GM21390 (cell line): ENCODE results near the gene AHNAK.
"Not testable (repeated sequence)": the region's sequence is repeated elsewhere in the genome, so short reads cannot be mapped to it uniquely, and the experiment has no call there.

Experiments
- ATAC-seq: cut with Tn5 transposase; IDR thresholded peaks from one replicate; pipeline ENCODE4 v1.9.1; 2021; ENCODE audit not compliant: unreplicated experiment

Gene AHNAK

DNA sequence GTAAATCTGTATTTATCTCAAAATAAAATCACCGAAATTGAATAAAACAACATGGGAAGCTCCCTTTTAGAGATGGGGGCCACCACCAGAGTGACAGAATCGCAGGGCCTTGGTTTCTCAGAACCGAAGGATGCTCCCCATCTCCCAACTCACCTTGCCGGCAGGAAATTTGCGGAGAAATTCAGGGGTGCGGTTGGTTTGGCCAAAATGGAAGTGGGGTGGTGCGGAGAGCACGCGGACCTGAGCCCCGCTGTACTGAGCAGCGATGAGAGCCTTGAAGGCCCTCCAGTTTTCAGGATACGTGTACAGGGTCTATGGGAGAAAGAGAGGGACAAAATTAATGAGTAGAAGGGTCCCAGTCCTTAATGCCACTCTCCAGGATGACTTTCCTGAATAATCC is 25.8 kb upstream of the AHNAK start:
- no peak for ATAC-seq

DNA sequence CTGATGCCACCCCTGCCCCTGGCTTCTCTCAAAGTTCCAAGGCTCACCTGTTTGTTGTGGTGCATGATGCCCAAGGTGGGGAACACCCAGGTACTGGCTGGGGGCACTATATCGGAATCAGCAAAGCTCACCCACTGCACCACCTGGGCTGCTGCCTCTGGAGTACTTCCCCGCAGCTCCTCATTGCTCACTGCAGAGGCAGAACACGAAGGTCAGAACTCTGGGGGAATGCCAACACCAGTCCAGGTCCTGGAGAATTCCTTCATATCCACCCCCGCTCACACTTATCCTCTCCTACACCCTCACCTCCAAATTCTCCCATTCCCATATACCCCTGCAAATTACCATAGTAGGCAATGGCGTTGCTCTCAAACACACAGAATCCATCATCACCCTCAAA is 24.9 kb upstream of the AHNAK start:
- ATAC-seq: not testable (repeated sequence)

DNA sequence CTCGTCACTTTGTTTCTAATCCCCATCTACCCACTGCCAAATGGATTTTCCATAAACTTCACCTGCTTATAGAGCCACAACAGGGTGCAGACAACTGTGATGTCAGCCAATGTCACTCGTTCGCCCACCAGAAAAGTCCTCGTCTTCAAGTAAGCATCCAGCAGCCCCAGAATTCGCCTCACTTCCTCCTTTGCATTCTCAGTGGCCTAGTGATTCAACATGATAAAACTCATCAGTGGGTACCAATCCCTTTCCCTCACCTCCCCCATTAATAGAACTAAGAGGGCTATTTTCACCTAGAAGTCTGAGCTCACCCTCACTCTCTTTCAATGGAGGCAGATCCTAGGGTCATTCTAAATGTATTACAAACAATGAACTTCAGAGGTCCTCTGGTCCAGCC is 24.3 kb upstream of the AHNAK start:
- not testable (repeated sequence) for ATAC-seq

DNA sequence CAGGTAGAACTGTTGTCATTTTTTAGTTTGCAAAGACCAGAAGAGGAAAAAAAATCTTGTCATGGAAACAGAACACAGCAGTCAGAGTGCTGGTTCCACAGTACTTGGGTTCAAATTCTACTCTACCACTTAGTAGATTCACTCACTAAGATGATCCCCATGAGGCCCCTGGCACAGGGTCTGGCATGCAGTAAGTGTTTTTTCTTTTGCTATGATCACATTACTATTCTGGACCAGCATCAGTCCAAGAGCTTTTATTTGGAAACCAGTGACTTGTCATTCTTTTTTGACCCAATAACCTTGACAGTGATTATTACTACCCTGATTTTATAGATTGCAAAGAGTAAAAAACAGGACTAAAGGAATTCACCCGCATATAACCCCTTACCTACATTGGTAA is 23.0 kb upstream of the AHNAK start:
- ATAC-seq: no peak

DNA sequence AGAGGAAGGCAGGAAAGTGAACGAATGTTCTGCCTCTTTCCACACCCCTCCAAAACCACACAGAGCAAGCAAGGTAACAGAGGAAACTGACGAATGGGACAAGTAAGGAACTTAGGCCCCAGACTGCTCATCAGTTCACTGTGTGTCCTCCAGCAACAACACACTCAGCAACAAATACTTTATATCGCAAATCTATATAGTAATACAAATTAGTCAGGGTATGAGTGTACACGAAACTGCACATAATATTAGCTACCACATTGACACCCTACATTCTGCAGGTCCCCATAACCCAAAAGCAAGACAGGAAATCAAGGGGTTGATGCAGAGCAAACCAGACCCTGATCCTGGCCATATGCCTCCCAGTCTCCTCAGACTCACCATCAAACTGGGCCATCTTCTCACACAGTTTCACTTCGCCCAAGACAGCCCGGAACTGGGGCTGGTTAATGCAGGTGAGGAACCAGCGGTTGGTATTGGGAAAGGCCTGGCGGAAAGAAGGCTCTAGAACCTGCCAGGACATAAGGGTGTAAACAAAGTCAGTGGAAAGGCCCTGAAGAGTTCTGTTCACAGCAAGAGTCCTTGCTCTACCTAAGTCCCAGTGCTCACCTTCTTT is 20.5 kb upstream of the AHNAK start:
- peak; percentile 53 for ATAC-seq

DNA sequence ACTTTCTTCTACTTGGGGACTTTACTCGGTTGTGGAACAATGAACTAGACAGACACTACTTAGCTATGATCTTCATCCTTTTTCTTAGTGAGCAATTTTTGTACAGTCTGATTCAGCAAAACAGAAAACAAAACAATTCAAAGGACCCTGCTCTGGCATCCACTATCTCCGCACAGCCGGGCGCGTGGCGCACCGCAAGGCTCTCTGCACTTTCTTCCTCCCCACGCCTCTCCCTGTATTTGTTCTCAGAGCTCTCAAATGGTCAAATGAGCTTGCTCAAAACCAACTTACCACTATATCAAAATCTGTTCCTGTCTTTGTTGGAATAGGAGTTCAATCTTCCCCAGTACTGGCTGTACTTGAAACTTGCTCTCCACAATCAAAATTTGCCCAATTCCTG is 19.6 kb upstream of the AHNAK start:
- no peak for ATAC-seq

DNA sequence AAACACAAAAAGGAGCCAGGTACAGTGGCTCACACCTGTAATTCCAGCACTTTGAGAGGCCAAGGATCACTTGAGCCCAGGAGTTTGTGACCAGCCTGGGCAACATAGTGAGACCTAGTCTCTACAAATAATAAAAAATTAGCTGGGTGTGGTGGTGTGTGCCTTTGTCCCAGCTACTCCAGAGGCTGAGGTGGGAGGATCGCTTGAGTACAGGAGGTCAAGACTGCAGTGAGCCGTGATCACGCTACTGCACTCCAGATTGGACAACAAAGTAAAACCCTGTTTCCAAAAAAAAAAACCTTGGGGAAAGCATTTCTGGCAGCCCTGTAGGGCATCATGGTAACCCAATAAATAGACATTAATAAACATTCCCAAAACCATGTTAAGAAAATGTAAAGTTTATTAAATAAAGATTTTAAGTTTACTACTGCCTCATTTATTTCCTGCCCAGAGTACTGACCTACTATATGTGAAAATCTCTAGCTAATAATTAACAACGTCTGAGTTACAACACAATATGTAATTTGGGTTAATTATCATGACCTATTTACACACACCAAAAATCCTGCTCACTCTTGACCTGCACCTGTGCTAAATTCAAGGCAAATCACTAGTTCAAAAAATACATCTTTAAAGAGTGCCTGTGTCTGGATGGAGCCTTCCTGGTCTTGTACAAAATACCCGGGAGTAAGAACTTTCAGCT is 18.6 kb upstream of the AHNAK start:
- no peak for ATAC-seq

DNA sequence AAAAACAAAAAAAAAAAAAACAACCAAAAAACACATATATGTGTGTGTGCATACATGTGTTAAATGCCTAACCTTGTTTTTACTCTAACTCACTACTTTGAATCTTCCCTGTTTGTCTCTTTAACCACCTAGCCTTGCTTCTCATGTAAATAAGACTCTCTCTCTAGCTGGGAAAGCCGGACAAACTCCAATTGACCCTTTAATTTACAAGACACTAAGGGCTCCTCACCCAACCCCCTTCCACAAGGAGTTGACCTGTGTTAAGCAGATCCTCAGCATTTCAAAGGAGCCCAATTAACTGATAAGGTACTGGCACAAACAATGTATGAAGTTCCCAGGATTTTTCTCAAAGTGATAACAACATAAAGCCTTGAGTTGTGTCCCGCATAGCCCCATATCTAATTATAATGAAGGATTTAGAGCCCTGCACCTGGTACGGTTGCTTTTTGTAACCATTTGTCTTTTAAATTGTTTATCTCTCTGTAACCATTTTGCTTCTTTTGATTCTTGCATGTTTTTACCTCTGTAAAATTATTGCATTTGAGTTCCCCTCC is 15.1 kb upstream of the AHNAK start:
- not testable (repeated sequence) for ATAC-seq

DNA sequence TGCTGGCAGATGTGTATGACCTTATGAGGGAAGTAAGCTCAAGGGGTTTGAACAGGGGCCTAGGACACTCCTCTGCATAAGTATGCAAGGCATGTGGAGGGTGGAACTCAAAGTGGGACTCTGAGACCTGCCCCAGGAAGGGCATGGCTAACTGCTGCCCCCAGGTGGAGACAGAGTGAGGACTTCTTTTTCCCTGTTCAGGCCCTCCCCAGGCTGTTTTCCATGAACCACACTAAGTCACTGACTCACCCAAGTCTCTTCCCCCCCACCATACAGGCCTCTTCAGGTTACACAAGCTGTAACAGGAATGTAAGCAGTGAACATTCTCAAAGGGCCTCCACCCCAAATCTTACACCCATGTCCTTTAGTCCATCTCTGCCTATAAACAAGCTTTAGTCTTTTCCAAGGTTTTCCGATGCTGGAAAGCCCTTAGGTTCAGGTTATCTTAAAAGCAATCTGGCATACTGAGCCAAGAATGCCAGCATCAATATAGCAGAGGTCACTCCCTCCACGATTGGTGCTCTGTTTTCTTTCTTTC is 14.0 kb upstream of the AHNAK start:
- no peak for ATAC-seq

DNA sequence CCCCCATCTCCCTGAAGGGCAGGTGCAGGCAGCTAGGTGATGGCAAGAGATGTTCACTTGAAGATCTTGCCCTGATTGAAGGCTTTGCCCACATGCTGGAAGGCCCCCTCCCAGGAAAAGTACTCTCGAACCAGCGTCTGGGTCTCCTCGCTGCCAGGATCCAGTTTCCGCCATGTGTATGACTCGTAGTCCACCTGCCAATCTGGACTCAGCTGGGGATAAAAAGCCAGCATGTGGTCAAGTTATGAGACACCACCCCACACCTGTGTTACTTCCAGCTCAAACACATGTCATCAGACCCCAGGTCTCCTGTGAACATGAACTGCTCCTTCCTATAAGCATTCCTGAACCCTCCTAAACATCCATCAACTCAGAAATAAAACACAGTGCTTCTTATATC is 13.0 kb upstream of the AHNAK start:
- ATAC-seq: not testable (repeated sequence)

DNA sequence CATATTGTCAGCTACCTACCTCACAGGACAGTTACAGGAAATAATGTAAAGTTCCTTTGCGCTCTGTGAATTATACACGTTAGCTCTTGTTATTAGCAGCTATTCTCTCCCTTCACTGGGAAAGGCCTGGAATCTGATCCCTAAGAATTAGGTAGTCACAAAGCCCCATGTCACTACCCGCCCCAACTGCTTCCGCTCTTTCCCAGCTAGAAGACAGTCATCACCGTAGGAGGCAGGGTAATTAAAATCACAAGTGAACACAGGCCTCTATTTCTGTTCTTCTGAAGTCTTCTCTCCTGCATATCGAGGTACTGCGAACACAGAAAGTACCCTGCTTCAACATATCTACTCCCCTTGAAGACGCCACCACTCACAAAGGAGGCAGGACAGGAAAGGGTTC is 12.6 kb upstream of the AHNAK start:
- no peak for ATAC-seq

DNA sequence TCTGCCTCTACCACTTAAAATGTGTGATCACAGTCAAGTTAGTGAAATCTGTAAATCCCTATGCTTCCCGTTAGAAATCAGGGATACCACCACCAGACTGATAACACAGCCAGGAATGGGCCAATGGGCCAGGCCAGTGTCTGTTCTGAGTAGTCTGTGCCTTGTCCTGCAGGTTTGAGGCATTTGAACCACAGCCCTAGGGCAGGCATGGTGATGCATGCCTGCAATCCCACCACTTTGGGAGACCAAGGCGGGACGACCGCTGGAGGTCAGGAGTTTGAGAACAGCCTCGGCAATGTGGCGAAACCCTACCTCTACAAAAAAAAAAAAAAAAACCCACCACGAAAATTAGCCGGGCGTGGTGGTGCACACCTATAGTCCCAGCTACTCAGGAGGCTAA is 12.1 kb upstream of the AHNAK start:
- no peak for ATAC-seq

DNA sequence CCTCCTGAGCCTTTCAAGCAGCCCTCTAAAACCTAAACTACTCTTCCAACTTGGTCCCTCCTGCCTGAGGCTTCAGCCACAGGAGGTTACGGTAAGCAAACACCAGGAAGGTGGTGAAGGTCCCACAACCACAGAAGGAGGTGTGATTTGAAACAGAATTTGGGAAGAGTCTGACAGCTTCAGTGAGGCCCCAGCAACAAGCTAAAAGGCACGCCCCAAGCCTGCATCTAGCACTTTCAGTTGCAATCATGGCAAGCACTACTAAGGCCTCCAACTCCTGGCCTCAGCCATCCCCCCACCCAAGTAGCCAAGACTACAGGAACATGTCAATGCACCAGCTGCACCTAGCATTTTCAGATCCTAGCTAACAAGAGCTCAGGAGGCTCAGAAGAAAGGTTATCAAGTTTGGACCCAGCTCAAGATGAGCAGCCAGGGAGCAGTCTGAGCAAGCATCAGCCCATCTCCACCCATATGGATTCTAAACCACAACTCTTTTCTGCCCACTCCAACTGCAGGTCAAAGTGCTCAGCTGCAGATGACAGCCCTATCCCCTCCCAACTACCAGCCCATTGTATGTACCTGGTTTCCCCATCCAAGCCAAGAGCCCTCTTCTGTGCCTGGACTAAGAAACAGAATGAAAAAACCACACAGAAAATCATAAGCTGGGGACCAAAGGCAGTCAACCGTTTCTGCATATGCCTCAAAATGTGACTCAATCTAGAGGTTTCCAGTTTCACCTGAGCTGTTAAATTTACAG is 10.4 kb upstream of the AHNAK start:
- peak; percentile 33 for ATAC-seq

DNA sequence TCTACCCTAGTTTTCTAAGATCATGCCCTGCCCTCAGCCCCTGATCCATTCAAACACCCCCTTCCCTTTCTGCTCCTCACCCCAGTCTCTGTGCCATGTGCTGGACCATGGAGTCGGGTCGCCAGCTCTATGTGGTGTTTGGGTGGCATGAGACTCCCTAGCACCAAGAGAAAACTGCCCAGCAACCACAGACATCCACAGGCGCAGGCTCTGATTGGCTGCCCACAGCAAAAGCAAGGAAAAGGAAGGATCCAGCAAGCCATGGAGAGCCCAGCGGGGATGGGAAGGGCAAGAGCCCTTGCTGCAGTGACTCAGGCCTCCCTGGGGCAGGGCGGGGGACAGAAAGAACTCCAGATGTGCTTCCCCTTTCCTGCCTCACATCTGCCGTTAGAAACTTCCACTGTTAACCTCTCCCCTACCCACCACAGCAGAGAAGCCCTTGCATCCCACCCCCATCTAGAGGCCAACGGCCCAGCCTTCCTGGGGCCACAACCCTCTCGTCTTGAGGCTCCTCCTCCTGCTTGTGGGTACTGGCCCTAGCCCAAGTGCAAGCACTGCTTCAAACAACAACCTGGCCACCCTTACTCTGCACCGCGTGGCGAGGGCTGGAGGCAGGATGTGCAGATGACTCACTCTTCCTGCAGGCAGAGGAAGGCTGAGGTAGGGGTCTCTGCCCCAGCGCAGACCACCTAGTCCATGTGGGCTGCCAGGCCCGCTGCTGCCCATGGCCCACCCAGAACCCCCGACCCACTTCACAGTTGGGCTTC is 9.7 kb upstream of the AHNAK start:
- ATAC-seq: peak; percentile 43

DNA sequence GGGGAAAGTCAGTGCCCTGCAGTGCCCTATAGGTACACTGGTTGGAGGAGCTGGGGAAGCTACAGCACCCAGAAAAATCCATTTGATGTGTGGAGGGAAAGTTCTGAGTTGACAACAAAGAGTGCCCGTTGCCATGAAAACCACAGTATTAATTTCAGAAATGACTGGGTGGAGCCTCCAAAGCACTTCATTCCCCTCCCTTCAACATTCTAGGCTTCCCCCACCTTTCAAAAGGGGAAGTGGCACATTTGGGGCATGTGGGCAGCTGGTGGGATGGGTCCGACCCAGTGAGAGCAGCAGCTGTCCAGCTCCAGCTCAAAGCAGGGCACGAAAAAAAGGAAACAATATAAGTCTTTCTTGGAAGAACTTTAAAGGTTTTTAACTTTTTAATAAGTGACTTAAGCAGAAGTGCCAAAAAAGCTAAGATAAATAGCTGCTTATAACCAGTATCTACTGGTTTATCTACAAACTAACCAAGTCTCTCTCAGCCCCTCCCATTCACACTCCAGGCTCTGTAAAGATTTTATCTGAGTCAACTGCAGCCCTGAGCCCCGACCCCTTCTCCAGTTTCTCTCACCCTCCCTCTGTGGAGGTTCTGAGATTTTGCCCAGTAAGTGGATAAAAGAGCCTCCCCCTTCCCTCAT is 9.0 kb upstream of the AHNAK start:
- ATAC-seq: no peak

DNA sequence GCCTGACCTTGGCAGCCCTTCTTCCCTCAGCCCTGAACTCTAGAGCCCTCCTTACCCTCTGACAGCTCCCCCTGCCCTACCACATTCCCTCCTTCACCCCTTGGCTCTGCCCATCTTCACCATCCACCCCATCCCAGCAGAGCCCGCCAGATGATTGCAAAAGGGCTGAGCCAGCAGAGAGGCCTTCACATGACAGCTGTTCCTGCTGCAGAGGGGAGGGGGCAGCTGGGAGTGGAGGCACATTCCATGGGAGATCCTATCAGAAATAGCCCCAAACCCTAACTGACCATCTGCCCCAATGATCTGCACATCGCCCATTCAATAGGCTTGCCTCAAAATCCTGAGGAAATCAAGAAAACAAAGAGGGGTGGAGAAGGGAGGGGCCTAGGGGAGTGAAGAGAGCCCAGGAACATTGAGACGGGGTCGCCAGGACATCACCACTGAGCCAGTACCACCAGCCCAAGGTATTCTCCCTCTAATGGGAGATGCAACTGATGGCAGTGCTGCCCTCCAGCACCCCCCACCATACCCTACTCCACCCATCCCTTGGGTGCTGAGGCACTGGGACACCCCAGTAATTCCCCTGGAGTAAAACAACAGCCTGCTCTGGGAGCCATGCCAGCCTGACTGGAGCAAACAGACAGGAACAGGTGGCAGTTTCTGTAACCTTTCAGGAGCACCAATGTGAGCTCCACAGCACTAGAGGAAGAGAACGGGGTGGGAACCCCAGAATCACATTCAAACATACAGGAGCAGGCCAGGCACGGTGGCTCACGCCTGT is 8.0 kb upstream of the AHNAK start:
- no peak for ATAC-seq

DNA sequence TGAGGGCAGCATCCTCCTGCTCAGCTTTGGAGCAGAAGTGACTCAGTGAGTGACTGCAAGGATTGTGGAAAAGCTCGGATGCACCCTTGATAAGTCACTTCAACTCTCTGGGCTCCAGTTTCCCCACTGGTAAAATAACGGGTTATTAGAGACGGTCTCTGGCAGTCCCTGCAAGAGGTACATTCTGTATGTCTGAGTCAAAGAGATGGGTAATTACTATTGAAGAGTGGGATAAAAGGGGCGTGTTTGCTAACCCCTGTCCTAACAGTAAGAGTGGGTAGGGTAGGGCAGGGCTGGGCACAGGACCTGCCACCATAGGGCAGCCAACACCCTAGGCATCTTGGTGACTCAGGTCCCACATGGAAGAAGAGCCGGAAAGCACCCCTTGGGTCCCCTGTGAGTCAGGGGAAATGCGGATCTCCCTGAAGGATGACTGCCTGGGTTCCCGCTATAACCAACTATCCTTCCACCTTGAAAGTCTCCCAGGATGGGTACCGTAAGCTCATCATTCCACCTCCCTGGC is 7.3 kb upstream of the AHNAK start:
- ATAC-seq: no peak

DNA sequence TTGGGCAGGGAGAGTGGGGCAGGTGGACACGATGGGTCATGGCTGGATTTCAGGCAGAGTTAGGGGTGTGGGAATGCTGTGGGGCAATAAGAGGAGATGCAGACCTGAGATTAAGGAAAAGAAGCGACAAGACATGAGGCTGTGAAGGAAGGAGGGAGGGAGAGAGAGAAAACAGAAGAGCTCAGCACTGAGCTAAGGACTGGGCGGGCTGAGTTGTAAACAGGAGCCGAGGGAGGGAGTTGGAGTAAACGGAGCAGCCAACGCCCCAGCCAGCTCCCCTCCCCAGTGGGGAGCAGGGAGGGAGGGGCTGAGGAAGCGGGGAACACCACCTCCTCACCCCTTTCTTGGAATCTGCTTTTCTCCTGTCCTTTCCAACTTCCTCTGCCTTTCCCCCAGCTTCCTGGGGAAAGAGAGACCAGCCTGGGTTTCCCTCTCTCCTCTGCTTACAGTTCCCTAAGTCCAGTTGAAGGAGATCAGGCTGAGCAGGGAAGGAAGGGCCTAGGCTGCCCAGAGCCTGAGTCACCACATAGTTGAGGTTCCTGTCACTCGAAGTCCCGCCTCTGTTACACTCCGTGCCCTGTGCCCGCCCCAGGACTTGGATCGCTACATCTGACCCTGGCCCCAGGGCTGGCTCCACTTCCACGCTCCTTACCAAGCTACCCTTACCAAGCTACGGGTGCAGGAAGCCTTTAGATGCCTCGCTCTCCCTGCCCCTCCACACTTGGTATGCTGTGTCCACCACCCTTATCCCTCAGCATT is 6.7 kb upstream of the AHNAK start:
- ATAC-seq: no peak
